Measurements from ENCODE around the gene CBLB.

The CBLB gene

DNA sequence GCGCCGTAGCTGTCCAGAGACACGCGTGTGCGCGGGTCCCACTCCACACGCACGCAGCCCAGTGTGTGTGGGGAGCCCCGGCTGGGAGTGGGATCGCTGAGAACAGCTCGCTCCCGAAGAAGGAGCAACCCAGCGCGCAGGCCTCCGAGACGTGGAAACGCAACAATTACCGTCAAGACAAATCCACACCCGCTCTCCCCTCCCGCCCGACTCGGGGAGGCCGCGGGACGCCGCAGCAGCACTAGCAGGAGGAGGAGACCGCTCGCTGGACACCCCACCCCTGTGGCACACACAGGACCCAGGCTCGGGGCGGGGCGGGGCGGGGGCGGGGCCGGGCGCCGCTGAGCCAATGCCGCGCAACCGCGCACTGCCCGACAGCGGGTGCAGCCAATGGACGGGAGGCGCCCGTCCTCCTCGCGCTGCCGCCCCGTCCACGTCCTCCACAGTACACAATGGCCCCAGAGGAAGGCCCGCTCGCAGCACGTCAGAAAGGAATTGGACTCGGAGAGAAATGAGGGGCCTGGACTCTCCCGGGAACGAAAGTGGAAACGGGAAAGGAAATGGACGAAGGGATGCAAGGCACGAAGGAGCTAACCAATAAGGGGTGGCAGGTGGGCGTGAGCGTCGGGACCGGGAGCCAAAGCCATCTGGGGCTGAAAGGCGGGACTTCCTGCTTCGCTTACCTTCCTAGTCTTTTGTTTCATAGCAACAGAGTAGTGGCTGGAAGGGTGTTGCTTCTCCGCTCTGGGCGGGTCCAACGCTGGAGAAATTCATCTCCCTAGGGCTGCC is at the start of gene CBLB:
Gene CBLB, minus strand, starts transcription at position 271 of the 789 bp plus-strand sequence. CDS start 1,435 bp downstream, outside the sequence.
- Mint-ChIP-seq H3K27ac (peak within 1 kb of the TSS; percentile 99), H3K9me3 (ENCODE audit: low read depth) (no peaks in the 10 kb centered on the region), H3K27me3 (no peaks in the 10 kb centered on the region), H3K4me1 (ENCODE audit: low read depth) (peaks cover 44% of the 10 kb centered on the region), H3K4me3 (peak within 1 kb of the TSS; percentile 99), H3K36me3 (peaks cover 14% of the 10 kb centered on the region)

DNA sequence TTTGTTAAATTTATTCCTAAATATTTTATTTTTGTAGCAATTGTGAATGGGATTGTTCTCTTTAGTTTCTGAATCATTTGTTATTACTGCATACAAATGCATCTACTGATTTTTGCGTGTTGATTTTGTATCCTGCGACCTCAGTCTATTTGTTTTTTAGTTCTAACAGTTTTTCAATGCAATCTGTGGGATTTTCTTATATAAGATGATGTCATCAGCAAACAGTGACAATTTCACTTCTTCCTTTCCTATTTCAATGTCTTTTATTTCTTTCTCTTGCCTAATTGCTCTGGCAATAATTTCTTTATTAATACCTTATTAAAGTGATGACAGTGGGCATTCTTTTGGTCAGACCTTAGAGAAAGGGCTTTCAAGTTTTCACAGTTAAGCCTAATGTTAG is 48.0 kb upstream of the CBLB start:
- H3K27me3 Mint-ChIP-seq, result no peaks in the 10 kb centered on the region
- peaks cover 30% of the 10 kb centered on the region for H3K9me3 Mint-ChIP-seq (ENCODE audit: low read depth)
- H3K27ac Mint-ChIP-seq, result no peak overlapping the region
- peaks cover 25% of the 10 kb centered on the region for H3K36me3 Mint-ChIP-seq
- peaks cover 5% of the 10 kb centered on the region for H3K4me1 Mint-ChIP-seq (ENCODE audit: low read depth)
- H3K4me3 Mint-ChIP-seq, result no peak overlapping the region

- Mint-ChIP-seq H3K9me3 (ENCODE audit: low read depth) (peaks cover 24% of the 10 kb centered on the region), H3K27me3 (no peaks in the 10 kb centered on the region), H3K36me3 (peaks cover 21% of the 10 kb centered on the region), H3K4me3 (no peak overlapping the region), H3K4me1 (ENCODE audit: low read depth) (peaks cover 2% of the 10 kb centered on the region), H3K27ac (no peak overlapping the region)
Measured at GRCh38 chr3:105915524-105915923, 46.7 kb upstream of the CBLB start.

DNA sequence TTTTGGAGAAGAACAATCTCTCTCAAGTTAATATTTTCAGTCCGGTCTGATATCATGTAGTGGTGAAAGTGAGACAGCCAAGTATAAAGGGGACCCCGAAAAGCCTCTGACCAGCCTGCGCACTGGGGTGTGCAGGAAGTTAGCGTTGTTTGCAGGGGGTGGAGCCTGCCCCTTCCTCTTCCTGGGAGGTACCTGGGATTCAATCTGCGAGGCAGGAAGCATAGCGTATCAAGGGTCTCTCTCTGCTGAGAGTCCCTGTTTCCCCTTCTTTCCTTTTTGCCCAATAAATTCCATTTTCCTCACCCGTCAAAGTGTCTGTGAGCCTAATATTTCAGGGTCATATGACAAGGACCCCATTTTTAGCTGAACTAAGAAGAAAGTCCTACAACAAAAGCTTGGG is 44.8 kb upstream of the CBLB start:
- H3K27me3 Mint-ChIP-seq, result no peaks in the 10 kb centered on the region

DNA sequence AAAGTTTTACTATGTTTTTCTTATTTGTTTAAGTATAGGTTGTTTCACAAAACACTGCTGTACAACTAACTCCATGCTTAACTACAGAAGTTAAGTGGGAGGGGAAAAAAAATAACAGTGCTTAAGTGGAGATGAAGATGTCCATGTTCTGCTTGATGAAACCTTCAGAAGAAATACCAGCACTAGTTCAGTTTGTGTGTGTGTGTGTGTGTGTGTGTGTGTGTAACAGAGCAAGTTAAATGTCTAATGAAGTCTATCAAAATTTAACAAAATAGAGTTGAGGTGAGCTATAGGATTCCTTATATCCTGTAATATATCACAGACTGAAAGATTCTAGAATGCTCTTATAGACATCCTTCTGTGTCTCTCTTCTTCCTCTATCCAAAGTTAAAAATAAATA is 44.1 kb upstream of the CBLB start:
- H3K27ac Mint-ChIP-seq, result no peak overlapping the region
- peaks cover 1% of the 10 kb centered on the region for H3K4me1 Mint-ChIP-seq (ENCODE audit: low read depth)
- H3K4me3 Mint-ChIP-seq, result no peak overlapping the region
- H3K27me3 Mint-ChIP-seq, result no peaks in the 10 kb centered on the region
- peaks cover 17% of the 10 kb centered on the region for H3K9me3 Mint-ChIP-seq (ENCODE audit: low read depth)
- H3K36me3 Mint-ChIP-seq, result peaks cover 14% of the 10 kb centered on the region

More for the DNA sequence above, 44.8 kb upstream of the CBLB start:
- H3K27ac Mint-ChIP-seq, result no peak overlapping the region
- H3K9me3 Mint-ChIP-seq (ENCODE audit: low read depth), result peaks cover 24% of the 10 kb centered on the region
- no peaks in the 10 kb centered on the region for H3K4me1 Mint-ChIP-seq (ENCODE audit: low read depth)
- H3K4me3 Mint-ChIP-seq, result no peak overlapping the region
- H3K36me3 Mint-ChIP-seq, result peaks cover 14% of the 10 kb centered on the region

GRCh38 chr3:105911496-105911895 is 42.7 kb upstream of the CBLB start:
- peaks cover 10% of the 10 kb centered on the region for H3K36me3 Mint-ChIP-seq
- H3K27ac Mint-ChIP-seq, result no peak overlapping the region
- peaks cover 13% of the 10 kb centered on the region for H3K9me3 Mint-ChIP-seq (ENCODE audit: low read depth)
- no peak overlapping the region for H3K4me3 Mint-ChIP-seq
- H3K27me3 Mint-ChIP-seq, result no peaks in the 10 kb centered on the region
- peaks cover 11% of the 10 kb centered on the region for H3K4me1 Mint-ChIP-seq (ENCODE audit: low read depth)

DNA sequence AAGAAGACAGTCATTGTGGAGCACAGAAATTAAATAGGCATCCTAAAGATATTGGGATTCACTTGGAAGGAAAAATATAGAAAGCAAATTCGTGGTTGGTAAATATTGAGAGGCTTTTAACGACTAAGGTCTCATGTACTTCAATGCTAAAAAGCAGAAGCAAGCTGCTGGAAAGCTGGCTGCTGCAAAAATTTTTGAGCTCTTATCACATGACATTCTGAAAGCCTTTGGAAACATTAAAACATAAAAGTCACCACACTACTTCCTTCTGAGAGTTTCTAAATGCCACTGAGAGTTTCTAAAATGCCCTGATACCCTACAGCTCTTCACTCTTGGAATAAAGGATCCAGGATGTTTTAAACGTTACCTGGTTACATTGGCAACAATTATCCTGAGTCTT is 39.0 kb upstream of the CBLB start:
- H3K4me1 Mint-ChIP-seq (ENCODE audit: low read depth), result peaks cover 11% of the 10 kb centered on the region
- H3K27me3 Mint-ChIP-seq, result no peaks in the 10 kb centered on the region
- H3K36me3 Mint-ChIP-seq, result peaks cover 4% of the 10 kb centered on the region
- H3K27ac Mint-ChIP-seq, result no peak overlapping the region
- H3K9me3 Mint-ChIP-seq (ENCODE audit: low read depth), result peaks cover 6% of the 10 kb centered on the region
- H3K4me3 Mint-ChIP-seq, result no peak overlapping the region

DNA sequence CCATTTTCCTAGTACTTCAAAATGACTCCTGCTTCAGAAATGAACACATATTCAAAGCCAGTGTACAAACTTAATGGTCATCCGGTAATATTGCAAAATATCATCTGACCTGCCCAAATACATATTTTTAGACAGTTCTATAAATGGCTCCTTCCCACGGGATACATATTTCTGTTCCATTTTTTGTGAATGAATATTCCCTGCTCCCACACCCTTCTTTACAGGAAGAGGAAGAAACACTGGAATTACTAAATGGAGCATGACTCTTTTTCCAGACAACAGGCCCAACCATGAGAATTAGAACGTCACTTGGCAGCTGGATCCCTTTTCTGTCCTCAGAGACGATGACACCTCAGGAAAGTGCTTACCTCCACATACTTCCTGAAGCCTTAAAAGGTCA is 38.0 kb upstream of the CBLB start:
- H3K4me3 Mint-ChIP-seq, result no peak overlapping the region
- H3K27me3 Mint-ChIP-seq, result no peaks in the 10 kb centered on the region
- peaks cover 6% of the 10 kb centered on the region for H3K9me3 Mint-ChIP-seq (ENCODE audit: low read depth)
- H3K36me3 Mint-ChIP-seq, result peaks cover 4% of the 10 kb centered on the region
- H3K4me1 Mint-ChIP-seq (ENCODE audit: low read depth), result peaks cover 11% of the 10 kb centered on the region
- no peak overlapping the region for H3K27ac Mint-ChIP-seq

DNA sequence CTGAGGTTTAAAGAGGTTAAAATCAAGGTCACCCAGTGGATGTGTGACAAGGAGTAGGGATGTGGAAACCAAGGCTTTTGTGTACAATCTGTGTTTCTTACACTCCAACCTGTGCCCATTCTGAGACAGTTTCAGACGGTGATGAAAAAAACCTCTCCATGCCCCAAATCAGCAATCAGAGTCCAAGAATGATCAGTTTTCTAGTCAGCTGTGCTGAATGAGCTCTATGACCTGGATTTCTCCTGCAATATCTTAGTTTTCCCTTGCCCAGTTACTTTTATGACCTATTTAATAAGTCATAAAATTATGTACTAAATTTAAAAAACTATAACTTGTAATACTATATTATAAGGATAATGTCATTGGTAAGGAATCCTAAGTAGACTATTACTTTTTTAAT is 37.5 kb upstream of the CBLB start:
- peaks cover 6% of the 10 kb centered on the region for H3K9me3 Mint-ChIP-seq (ENCODE audit: low read depth)
- H3K36me3 Mint-ChIP-seq, result peaks cover 4% of the 10 kb centered on the region
- no peaks in the 10 kb centered on the region for H3K27me3 Mint-ChIP-seq

GRCh38 chr3:105905328-105905727 is 36.5 kb upstream of the CBLB start:
- peaks cover 6% of the 10 kb centered on the region for H3K9me3 Mint-ChIP-seq (ENCODE audit: low read depth)
- peaks cover 11% of the 10 kb centered on the region for H3K4me1 Mint-ChIP-seq (ENCODE audit: low read depth)
- no peaks in the 10 kb centered on the region for H3K27me3 Mint-ChIP-seq
- H3K36me3 Mint-ChIP-seq, result peaks cover 4% of the 10 kb centered on the region
- H3K27ac Mint-ChIP-seq, result no peak overlapping the region
- H3K4me3 Mint-ChIP-seq, result no peak overlapping the region

More for the DNA sequence above, 37.5 kb upstream of the CBLB start:
- Mint-ChIP-seq H3K4me3 (no peak overlapping the region), H3K4me1 (ENCODE audit: low read depth) (peaks cover 11% of the 10 kb centered on the region), H3K27ac (no peak overlapping the region)

GRCh38 chr3:105904678-105905284 is 36.0 kb upstream of the CBLB start:
- Mint-ChIP-seq H3K4me1 (ENCODE audit: low read depth) (peaks cover 11% of the 10 kb centered on the region), H3K27me3 (no peaks in the 10 kb centered on the region), H3K4me3 (no peak overlapping the region)

GRCh38 chr3:105904251-105904650 is 35.4 kb upstream of the CBLB start:
- Mint-ChIP-seq H3K27me3 (no peaks in the 10 kb centered on the region), H3K4me3 (no peak overlapping the region), H3K9me3 (ENCODE audit: low read depth) (peaks cover 1% of the 10 kb centered on the region), H3K4me1 (ENCODE audit: low read depth) (peaks cover 11% of the 10 kb centered on the region), H3K27ac (no peak overlapping the region), H3K36me3 (peaks cover under 1% of the 10 kb centered on the region)

More at GRCh38 chr3:105904678-105905284, 36.0 kb upstream of the CBLB start:
- peaks cover 6% of the 10 kb centered on the region for H3K9me3 Mint-ChIP-seq (ENCODE audit: low read depth)
- H3K36me3 Mint-ChIP-seq, result peaks cover 4% of the 10 kb centered on the region
- no peak overlapping the region for H3K27ac Mint-ChIP-seq

DNA sequence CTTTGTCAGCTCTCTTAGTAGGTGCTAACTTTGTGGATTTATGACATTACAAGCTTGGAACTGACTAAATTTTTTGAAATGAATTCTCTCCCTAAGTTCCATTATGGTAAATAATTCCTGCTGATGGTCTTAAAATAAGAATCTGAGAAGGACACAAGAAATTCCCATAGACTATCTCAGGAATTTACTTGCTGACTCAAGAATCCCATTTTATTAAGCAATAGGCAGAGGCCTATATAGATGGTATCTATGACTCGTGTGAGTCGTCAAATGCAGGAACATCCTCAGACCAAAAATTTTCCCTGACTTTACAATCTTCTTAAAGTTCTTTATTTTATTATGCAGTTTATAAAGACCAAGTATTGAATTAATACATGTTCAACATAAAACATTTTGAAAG is 30.7 kb upstream of the CBLB start:
- no peaks in the 10 kb centered on the region for H3K4me1 Mint-ChIP-seq (ENCODE audit: low read depth)
- H3K9me3 Mint-ChIP-seq (ENCODE audit: low read depth), result no peaks in the 10 kb centered on the region
- no peak overlapping the region for H3K27ac Mint-ChIP-seq
- H3K4me3 Mint-ChIP-seq, result no peak overlapping the region
- no peaks in the 10 kb centered on the region for H3K27me3 Mint-ChIP-seq
- H3K36me3 Mint-ChIP-seq, result no peaks in the 10 kb centered on the region

- H3K27me3 Mint-ChIP-seq, result no peaks in the 10 kb centered on the region
- H3K27ac Mint-ChIP-seq, result no peak overlapping the region
- H3K4me3 Mint-ChIP-seq, result peak overlapping the region; percentile 3
- peaks cover 9% of the 10 kb centered on the region for H3K4me1 Mint-ChIP-seq (ENCODE audit: low read depth)
- no peaks in the 10 kb centered on the region for H3K9me3 Mint-ChIP-seq (ENCODE audit: low read depth)
- H3K36me3 Mint-ChIP-seq, result no peaks in the 10 kb centered on the region
Measured at GRCh38 chr3:105891101-105891500, 22.3 kb upstream of the CBLB start.

DNA sequence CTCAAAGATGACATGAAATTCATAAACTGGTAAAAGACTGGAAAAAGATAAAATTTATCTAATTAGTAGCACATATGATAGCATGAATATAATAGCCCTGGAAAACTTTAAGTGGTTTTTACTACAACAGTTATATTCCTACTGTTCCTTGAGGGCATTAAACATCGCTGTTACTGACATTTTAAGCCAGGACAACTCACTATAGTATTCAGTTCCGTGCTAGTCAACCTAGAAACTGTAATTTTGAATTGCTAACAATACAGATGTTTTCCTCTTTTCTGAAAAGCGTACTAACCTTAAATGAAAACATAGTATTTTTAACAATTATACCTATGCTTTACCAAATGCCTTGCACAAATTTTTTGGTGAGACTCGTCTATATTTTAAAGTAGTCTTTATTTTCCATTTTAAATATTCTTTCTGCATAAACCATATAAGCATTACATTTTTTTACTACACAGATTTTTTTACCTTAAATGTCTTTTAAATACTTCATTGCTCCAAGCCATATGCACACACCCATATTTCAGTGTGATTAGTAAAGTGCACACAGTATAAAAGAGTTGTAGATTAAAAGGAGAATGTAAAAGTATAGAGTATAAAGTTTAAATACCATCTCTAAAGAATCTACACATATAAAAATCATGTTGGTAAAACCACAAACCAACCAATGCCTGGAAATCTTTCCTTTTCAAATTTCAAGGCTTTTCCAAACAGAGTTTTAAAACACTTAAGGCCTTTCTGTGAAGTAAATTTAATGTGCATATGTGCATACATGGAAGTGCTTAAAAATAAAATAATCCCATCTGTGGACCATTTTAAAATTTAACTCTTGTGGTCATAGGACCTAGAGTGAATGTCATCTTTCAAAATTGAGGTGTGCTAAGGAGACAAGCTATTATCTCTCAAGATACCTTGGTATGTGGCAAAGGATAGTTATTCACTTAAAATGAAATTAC is 20.1 kb upstream of the CBLB start:
- Mint-ChIP-seq H3K4me1 (ENCODE audit: low read depth) (peaks cover 9% of the 10 kb centered on the region), H3K9me3 (ENCODE audit: low read depth) (no peaks in the 10 kb centered on the region), H3K27me3 (no peaks in the 10 kb centered on the region), H3K27ac (no peak overlapping the region), H3K4me3 (no peak overlapping the region), H3K36me3 (peaks cover 2% of the 10 kb centered on the region)

Data from activated naive CD8-positive, alpha-beta T cell (primary cell).